NCI-H2107 treated with DMSO at 0.1 percent for 48 hours (cell line): ENCODE measurements around the gene SETD5.

Source experiments
- DNase-seq: peaks from one replicate; lab custom pipeline; 2025; ENCODE audit not compliant: unreplicated experiment; lab: John Stamatoyannopoulos, UW

The SETD5 gene

GRCh38 chr3:9406856-9407626, 9.6 kb downstream of the SETD5 start:
- DNase-seq, result no peak

GRCh38 chr3:9408061-9408460, 10.6 kb downstream of the SETD5 start:
- DNase-seq, result no peak

- DNase-seq, result no peak
Measured at GRCh38 chr3:9408546-9408945, 11.1 kb downstream of the SETD5 start.

GRCh38 chr3:9409981-9410854, 12.8 kb downstream of the SETD5 start:
- no peak for DNase-seq

GRCh38 chr3:9411302-9411701, 13.9 kb downstream of the SETD5 start:
- DNase-seq, result no peak

GRCh38 chr3:9412293-9412692, 14.9 kb downstream of the SETD5 start:
- DNase-seq, result no peak

- no peak for DNase-seq
Measured at GRCh38 chr3:9414826-9415225, 17.4 kb downstream of the SETD5 start.

- no peak for DNase-seq
Measured at GRCh38 chr3:9415485-9416138, 18.2 kb downstream of the SETD5 start.

GRCh38 chr3:9416139-9416780, 18.8 kb downstream of the SETD5 start:
- no peak for DNase-seq

- no peak for DNase-seq
Measured at GRCh38 chr3:9420850-9421549, 23.6 kb downstream of the SETD5 start.

- DNase-seq, result peak; percentile 91
Measured at GRCh38 chr3:9422712-9423424, 25.5 kb downstream of the SETD5 start.

GRCh38 chr3:9428411-9428810, 31.0 kb downstream of the SETD5 start:
- no peak for DNase-seq

GRCh38 chr3:9430733-9431132, 33.3 kb downstream of the SETD5 start:
- DNase-seq, result no peak

- DNase-seq, result no peak
Measured at GRCh38 chr3:9433627-9434521, 36.5 kb downstream of the SETD5 start.

- DNase-seq, result no peak
Measured at GRCh38 chr3:9435316-9435715, 37.9 kb downstream of the SETD5 start.

- no peak for DNase-seq
Measured at GRCh38 chr3:9439331-9439730, 41.9 kb downstream of the SETD5 start.

GRCh38 chr3:9441501-9442221, 44.2 kb downstream of the SETD5 start:
- DNase-seq, result no peak

GRCh38 chr3:9448071-9448470, 50.7 kb downstream of the SETD5 start:
- no peak for DNase-seq
